Type B pancreatic cell (in vitro differentiated cells): ENCODE data around the gene FXN. TPM values are rescaled to one million over a fixed set of nuclear protein-coding genes. Genes with fewer than 3 reads are reported as not detected.
A peak's percentile ranks its signal among the peaks of the same experiment; 100 is the strongest.
"Not testable (repeated sequence)": the region's sequence is repeated elsewhere in the genome, so short reads cannot be mapped to it uniquely, and the experiment has no call there.

Experiments used
- DNase-seq: peaks from one replicate; pipeline ENCODE4 v3.0.0; 2021; ENCODE audit warnings: mixed read lengths; ENCODE audit not compliant: unreplicated experiment; ENCODE audit errors: extremely low spot score
- H3K27ac Mint-ChIP-seq: 2 replicates; pipeline ENCODE4 v1.8.0; 2021; ENCODE audit warnings: mild to moderate bottlenecking, mixed read lengths
- H3K27me3 Mint-ChIP-seq: 2 replicates; pipeline ENCODE4 v1.8.0; 2021; ENCODE audit warnings: mixed read lengths
- H3K36me3 Mint-ChIP-seq: 2 replicates; pipeline ENCODE4 v1.8.0; 2021; ENCODE audit warnings: mixed read lengths
- H3K4me1 Mint-ChIP-seq: one replicate; pipeline ENCODE4 v1.8.0; 2021; ENCODE audit warnings: mixed read lengths; ENCODE audit not compliant: unreplicated experiment
- H3K4me3 Mint-ChIP-seq: 2 replicates; pipeline ENCODE4 v1.8.0; 2021; ENCODE audit warnings: mild to moderate bottlenecking, mixed read lengths
- H3K9me3 Mint-ChIP-seq: 2 replicates; pipeline ENCODE4 v1.8.0; 2021; ENCODE audit warnings: mixed read lengths
- CTCF ChIP-seq: fragments of 200-600 bp; sonication (generic); conservative IDR thresholded peaks from 2 replicates; pipeline ENCODE4 v1.5.0; 2021; ENCODE audit warnings: antibody characterized with exemption, mild to moderate bottlenecking
- long read RNA-seq: library from polyadenylated mRNA; unstranded; transcript quantifications from one replicate; pipeline ENCODE4 v2.0.0, GENCODE V29; 2020
- total RNA-seq: library from RNA; stranded (reverse); gene quantifications from 2 replicates; pipeline ENCODE4 v1.2.1, GENCODE V29; 2021; ENCODE audit warnings: low replicate concordance

Gene FXN
- total RNA-seq: 17.7 and 22.0 TPM in 2 replicates
- long read RNA-seq, full-length matches to known transcripts: 38 of 43 reads
- long read RNA-seq, partial matches to known transcripts: 1 of 43 reads
- long read RNA-seq, other reads (novel, unspliced or antisense): 4 of 43 reads

DNA sequence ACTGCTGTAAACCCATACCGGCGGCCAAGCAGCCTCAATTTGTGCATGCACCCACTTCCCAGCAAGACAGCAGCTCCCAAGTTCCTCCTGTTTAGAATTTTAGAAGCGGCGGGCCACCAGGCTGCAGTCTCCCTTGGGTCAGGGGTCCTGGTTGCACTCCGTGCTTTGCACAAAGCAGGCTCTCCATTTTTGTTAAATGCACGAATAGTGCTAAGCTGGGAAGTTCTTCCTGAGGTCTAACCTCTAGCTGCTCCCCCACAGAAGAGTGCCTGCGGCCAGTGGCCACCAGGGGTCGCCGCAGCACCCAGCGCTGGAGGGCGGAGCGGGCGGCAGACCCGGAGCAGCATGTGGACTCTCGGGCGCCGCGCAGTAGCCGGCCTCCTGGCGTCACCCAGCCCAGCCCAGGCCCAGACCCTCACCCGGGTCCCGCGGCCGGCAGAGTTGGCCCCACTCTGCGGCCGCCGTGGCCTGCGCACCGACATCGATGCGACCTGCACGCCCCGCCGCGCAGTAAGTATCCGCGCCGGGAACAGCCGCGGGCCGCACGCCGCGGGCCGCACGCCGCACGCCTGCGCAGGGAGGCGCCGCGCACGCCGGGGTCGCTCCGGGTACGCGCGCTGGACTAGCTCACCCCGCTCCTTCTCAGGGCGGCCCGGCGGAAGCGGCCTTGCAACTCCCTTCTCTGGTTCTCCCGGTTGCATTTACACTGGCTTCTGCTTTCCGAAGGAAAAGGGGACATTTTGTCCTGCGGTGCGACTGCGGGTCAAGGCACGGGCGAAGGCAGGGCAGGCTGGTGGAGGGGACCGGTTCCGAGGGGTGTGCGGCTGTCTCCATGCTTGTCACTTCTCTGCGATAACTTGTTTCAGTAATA lies at the start of gene FXN:
Gene FXN (plus strand): TSS at position 315 of the 871 bp plus-strand sequence. CDS start 31 bp downstream, at position 346.
- Mint-ChIP-seq H3K9me3 (no peaks in the 10 kb centered on the region), H3K36me3 (peaks cover 4% of the 10 kb centered on the region), H3K27me3 (no peaks in the 10 kb centered on the region), H3K4me3 (peak within 1 kb of the TSS; percentile 95), H3K4me1 (peaks cover 14% of the 10 kb centered on the region), H3K27ac (peak within 1 kb of the TSS; percentile 95)
- TF ChIP-seq CTCF: peak; percentile 100
- DNase-seq: peak; percentile 91

GRCh38 chr9:68986949-68987348 lies 48.6 kb upstream of the FXN start:
- not testable (repeated sequence) for H3K4me3 Mint-ChIP-seq, DNase-seq, H3K27ac Mint-ChIP-seq, H3K9me3 Mint-ChIP-seq, H3K4me1 Mint-ChIP-seq, H3K36me3 Mint-ChIP-seq, H3K27me3 Mint-ChIP-seq

GRCh38 chr9:68991457-68991856 lies 44.1 kb upstream of the FXN start:
- Mint-ChIP-seq H3K36me3 (no peaks in the 10 kb centered on the region), H3K27ac (no peak overlapping the region), H3K9me3 (no peaks in the 10 kb centered on the region), H3K4me3 (no peak overlapping the region), H3K4me1 (no peaks in the 10 kb centered on the region), H3K27me3 (no peaks in the 10 kb centered on the region)
- no peak for DNase-seq
- TF ChIP-seq CTCF: no peak

DNA sequence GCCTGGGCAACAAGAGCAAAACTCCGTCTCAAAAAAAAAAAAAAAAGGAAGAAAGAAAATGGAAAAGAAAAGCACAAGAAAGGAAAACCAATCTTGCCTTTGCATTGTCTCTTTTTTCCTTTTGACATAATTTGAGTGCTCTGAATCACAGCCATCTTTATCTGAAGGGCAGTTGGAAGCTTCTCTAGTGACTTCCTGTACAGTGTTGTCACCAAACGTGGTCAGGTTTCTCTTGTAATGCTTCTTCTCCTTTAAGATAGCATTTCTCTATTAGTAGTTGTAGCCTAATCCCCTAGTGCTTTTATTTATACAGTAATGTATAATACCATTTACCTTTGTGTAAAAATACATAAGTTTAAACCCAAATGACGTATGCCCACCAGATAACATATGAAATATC lies 39.8 kb upstream of the FXN start:
- TF ChIP-seq CTCF: no peak
- Mint-ChIP-seq H3K36me3 (no peaks in the 10 kb centered on the region), H3K9me3 (no peaks in the 10 kb centered on the region), H3K4me3 (no peak overlapping the region), H3K4me1 (peaks cover 11% of the 10 kb centered on the region), H3K27ac (no peak overlapping the region), H3K27me3 (peaks cover 5% of the 10 kb centered on the region)
- DNase-seq: no peak

GRCh38 chr9:68996462-68996861 lies 39.1 kb upstream of the FXN start:
- TF ChIP-seq CTCF: no peak
- DNase-seq: no peak
- Mint-ChIP-seq H3K4me3 (no peak overlapping the region), H3K4me1 (peaks cover 11% of the 10 kb centered on the region), H3K36me3 (no peaks in the 10 kb centered on the region), H3K27ac (no peak overlapping the region), H3K9me3 (no peaks in the 10 kb centered on the region), H3K27me3 (peaks cover 5% of the 10 kb centered on the region)

DNA sequence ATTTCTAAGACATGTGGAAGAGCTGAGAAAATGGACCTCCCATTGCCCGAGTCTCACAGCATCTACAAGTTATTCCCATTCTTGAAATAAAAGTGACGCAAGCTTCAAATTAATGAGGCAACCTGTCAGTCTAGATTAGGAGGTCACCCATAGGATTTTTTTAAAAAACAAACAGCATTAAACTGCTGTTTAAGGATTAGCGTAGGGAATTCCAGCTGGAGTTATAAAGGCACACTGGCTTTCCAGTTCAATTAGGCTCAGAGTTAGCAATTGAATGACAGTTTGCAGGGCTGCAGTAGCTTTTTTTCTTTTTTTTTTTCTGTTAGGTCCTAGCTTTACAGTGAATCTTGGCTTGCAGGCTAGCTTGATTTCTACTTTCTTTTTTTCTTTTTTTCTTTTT lies 37.9 kb upstream of the FXN start:
- Mint-ChIP-seq H3K9me3 (no peaks in the 10 kb centered on the region), H3K4me1 (peaks cover 11% of the 10 kb centered on the region), H3K27me3 (peaks cover 5% of the 10 kb centered on the region), H3K4me3 (no peak overlapping the region), H3K36me3 (no peaks in the 10 kb centered on the region), H3K27ac (no peak overlapping the region)
- no peak for DNase-seq
- no peak for TF ChIP-seq CTCF
